ENCODE measurements around the gene C1GALT1.
"Not testable (repeated sequence)": the region's sequence is repeated elsewhere in the genome, so short reads cannot be mapped to it uniquely, and the experiment has no call there.

C1GALT1 gene

GRCh38 chr7:7173956-7174632, 8.2 kb upstream of the C1GALT1 start:
- DNase-seq = no peak

- no peak for DNase-seq
Measured at GRCh38 chr7:7175075-7175695, 7.2 kb upstream of the C1GALT1 start.

GRCh38 chr7:7176406-7177043, 5.8 kb upstream of the C1GALT1 start:
- DNase-seq = no peak

GRCh38 chr7:7177044-7177517, 5.3 kb upstream of the C1GALT1 start:
- no peak for DNase-seq

- no peak for DNase-seq
Measured at GRCh38 chr7:7178081-7178480, 4.3 kb upstream of the C1GALT1 start.

- no peak for DNase-seq
Measured at GRCh38 chr7:7178906-7179305, 3.4 kb upstream of the C1GALT1 start.

- no peak for DNase-seq
Measured at GRCh38 chr7:7180725-7181449, 1.5 kb upstream of the C1GALT1 start.

- peak in 2 of 4 experiments; percentile 13 to 16 for DNase-seq
Measured at GRCh38 chr7:7181519-7182155, 707 bp upstream of the C1GALT1 start.

GRCh38 chr7:7183061-7183837, 905 bp downstream of the C1GALT1 start:
- DNase-seq = peak in 2 of 4 experiments; percentile 18 to 21

GRCh38 chr7:7183838-7184463, 1.6 kb downstream of the C1GALT1 start:
- DNase-seq = no peak

GRCh38 chr7:7185371-7185989, 3.1 kb downstream of the C1GALT1 start:
- DNase-seq = no peak

GRCh38 chr7:7188091-7188490, 5.7 kb downstream of the C1GALT1 start:
- no peak for DNase-seq

- DNase-seq = no peak
Measured at GRCh38 chr7:7188742-7189141, 6.4 kb downstream of the C1GALT1 start.

GRCh38 chr7:7190142-7190541, 7.8 kb downstream of the C1GALT1 start:
- no peak for DNase-seq

GRCh38 chr7:7191137-7191536, 8.8 kb downstream of the C1GALT1 start:
- DNase-seq = no peak

GRCh38 chr7:7192798-7193788, 10.7 kb downstream of the C1GALT1 start:
- not testable (repeated sequence) for DNase-seq

- not testable (repeated sequence) for DNase-seq
Measured at GRCh38 chr7:7199592-7199991, 17.2 kb downstream of the C1GALT1 start.

- DNase-seq = not testable (repeated sequence)
Measured at GRCh38 chr7:7200255-7200654, 17.9 kb downstream of the C1GALT1 start.

- peak in 1 of 4 experiments; percentile 12 for DNase-seq
Measured at GRCh38 chr7:7201578-7202374, 19.4 kb downstream of the C1GALT1 start.
